Measurements from ENCODE around the gene APH1B.

APH1B gene

DNA sequence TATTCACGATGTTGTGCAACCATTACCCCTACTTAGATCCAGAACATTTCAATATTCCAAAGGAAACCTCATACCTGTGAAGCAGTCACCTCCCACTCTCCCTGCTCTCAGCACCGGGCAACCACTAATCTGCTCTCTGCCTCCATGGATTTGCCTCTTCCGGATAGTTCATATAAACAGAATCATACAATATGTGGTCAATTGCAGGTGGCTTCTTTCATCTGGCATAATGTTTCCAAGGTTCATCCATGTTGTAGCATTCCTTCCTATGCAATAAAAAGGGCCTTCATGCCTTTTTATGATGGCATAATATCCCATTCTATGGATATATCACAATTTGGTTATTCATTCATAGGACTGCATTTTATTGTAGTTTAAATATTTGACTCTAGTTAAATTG lies 80.3 kb downstream of the APH1B start:
- DNase-seq = no peak

DNA sequence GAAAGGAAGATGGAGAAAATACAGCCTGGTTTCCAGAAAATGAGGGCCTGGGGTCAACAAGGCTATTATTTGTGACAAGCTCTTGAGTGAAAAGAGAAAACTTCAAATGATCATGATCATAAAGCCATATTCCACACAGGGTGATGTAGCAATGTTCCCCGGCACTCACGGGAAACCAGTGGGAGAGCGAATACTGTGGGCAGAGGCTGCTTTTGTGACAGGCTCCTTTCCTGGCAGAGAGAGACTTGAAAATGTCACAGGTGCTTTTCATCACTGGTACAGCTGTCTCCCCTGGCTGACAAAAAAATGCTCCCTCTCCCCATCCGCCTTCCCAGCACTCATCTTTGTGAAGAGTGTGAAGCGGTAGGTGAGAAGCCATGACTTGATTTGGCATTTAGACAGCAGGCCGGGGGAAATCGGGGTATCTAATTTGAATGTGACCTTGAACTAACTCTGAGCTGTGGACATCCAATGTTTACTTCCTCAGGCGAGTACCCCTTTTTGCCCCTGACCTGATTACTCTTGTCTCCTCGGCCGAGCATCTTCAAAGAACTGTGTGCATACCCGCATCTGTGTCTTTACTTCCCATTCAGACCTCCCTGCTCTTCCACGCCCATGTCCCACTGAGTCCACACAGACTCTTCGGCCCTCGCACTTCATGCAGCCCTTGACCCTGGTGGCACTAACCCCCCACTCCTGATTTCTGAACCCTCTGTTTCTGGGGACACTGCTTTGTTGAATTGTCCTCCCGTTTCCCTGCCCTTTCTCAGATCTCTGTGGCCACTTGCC lies 81.0 kb downstream of the APH1B start:
- no peak for DNase-seq
